Tongue (tissue), 2 donors: ENCODE data around the gene CXCR5. TPM values are rescaled to one million over a fixed set of nuclear protein-coding genes. Genes with fewer than 3 reads are reported as not detected.

Source experiments
- DNase-seq: peaks from one replicate; pipeline ENCODE4 v3.0.0-alpha.2; 2015
- total RNA-seq: library from RNA; depleted of rRNA; stranded (reverse); fragments of >200 nt; gene quantifications from one replicate; pipeline ENCODE4 v1.2.3, GENCODE V29; 2014

The CXCR5 gene
- total RNA-seq, 1 donor from 2014 or later = 0.10 TPM

DNA sequence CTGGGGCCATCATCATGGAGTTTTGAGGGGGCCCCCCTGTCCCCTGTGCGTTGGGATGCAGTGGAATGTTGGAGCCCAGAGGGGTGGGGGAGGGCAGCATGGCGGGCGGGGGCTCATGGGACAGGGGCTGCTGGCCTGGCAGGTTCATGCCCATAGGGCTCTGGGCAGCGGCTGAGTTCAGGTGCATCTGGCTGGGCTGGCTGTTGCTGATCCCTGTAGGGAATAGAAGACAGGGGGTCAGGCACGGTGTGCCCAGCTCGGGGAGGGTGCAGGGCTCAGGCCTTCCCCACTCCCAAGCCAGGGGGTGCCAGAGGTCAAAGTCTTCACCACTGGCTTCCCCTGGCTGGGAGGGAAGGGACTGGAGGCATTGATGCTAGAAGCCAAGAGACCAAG lies 15.6 kb downstream of the CXCR5 start:
- DNase-seq = no peak

DNA sequence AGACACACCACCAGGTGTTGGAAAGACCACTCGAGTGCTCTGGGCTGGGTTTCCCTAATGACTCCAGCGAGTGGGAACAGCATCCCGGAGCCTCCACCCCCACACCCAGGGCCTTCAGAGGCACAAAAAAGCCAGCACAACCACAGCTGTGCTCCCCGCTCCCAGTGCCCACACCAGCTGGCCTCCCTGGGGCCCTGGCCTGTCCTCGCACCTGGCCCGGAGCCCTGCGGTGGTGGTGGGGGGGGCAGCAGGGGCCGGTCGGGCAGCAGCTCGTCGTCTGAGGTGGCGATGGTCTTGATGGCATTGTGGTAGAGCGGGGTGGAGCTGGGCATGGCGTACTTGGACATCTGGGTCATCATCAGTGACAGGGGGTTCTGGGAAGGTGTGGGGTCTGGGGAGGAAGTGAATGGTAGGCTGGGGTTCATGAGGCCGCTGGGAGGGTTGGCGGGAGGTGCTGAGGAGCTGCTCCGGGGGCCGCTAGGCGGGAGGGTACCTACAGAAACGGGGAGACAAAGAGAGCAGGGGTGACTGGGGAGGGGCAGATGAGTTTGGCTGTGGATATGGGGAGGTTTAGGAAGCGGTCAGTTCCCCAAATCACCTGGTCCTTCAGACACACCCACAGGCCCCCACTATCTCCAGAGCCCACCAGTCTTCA lies 16.1 kb downstream of the CXCR5 start:
- peak; percentile 37 for DNase-seq

GRCh38 chr11:118900535-118901384 lies 17.1 kb downstream of the CXCR5 start:
- no peak for DNase-seq

GRCh38 chr11:118901494-118902335 lies 18.0 kb downstream of the CXCR5 start:
- no peak for DNase-seq

- DNase-seq = no peak
Observed at GRCh38 chr11:118902336-118903203, 18.9 kb downstream of the CXCR5 start.

DNA sequence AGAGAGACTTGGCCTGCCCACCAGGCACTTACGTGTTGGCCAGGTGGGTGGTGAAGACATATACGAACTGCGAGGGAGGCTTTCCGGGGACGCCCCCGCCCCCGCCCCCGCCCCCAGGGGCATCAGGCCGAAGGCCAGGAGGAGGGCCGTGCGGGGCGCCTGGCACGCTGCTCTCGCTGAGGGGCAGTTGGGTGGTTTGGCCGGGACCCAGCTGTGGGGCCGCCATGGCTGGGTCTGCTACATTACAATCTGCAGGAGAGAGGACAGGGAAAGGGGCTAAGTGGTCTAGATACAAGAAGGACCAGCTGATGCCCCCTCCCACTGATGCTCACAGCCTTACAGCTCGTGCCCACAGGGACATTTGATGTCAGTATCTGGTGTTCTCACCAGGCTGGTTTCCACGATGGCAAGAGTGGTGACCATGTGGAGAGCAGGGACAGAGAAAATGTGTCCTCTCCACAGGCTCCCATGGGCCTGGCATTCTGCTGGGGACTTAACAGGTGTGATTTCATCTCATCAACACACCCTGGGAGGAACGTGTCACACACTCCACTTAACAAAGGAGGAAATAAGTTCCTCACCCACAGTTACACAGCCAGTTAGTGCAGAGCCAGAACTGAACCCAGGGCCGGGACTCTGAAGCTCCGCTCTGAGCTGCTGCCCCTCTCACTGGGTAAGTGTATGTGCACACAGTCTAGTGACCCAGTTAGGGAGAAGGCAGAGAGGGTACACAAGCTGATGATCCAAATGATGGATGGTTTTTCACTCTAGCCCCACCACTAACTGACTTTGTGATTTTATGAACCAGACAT lies 19.7 kb downstream of the CXCR5 start:
- no peak for DNase-seq

- DNase-seq = peak; percentile 93
Observed at GRCh38 chr11:118907051-118908042, 23.7 kb downstream of the CXCR5 start.

- DNase-seq = no peak
Observed at GRCh38 chr11:118908264-118908663, 24.6 kb downstream of the CXCR5 start.

- peak; percentile 98 for DNase-seq
Observed at GRCh38 chr11:118908901-118909618, 25.4 kb downstream of the CXCR5 start.

DNA sequence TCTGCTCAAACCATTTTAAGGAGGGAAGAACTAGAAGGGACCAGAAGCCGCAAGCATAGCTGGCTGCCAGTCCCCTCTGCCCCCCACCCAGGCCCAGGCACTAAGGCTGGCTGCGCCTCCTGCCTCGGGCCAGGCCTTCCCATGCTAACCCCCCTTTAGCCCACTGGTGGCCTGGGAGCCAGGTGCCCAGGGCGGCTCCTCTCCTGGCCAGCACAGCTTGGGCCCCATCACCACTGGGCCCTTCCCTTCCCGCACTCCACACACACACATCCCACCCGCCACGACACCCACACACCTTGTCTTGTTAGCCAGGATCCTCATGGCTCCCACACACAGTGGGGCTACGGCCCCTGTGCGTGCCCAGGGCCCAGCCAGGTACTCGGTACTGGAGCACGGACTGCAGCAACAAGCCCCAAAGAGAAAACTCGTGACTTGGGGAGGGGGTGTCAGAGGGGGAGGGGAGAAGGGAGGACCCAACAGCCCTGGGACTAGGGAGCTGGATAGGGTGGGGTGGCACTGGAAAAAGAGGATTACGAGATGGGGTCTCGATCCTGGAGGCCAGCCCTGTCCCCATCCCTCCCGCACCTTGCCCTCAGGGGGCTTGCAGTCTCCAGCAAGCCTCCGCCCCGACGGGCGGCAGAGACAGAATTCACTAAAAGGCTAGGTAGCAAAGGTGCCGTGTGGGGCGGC lies 26.1 kb downstream of the CXCR5 start:
- no peak for DNase-seq

DNA sequence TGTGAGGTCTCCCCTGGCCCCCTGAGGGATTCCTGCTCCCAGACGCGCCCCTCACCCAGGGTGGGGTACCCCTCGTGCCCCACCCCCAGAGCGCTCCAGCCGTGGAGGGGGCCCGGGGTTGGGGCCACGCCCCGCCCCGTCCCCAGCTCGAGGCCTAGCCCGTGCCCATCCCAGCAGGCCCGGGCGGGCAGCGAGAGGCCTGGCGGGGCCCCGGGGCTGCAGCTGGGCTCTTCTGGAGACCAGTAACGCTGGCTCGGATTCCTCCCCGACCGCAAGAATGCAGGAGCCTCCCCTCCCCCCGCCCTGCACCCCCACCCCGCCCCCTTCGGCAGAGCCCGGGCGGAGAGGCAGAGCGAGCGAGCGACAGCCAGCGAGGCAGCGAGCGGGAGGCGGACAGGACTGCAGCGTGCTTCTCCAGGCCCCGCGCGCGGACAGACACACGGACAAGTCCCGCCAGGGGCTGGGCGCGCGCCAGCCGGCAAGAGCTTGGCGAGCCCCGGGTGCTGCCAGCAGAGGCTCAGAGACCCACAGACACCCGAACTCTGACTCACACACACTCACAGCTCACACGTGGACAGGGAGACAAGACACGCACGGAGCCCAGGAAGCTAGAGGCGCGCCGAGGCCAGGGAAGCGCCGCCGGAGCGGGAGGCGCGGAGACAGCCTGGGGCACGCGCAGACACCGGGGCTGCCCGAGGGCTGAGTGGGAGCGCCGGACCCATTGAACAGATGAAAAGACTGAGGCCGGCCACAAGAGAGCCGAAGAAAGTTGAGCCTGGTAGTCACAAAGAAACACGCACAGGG lies 26.8 kb downstream of the CXCR5 start:
- DNase-seq = peak; percentile 93

DNA sequence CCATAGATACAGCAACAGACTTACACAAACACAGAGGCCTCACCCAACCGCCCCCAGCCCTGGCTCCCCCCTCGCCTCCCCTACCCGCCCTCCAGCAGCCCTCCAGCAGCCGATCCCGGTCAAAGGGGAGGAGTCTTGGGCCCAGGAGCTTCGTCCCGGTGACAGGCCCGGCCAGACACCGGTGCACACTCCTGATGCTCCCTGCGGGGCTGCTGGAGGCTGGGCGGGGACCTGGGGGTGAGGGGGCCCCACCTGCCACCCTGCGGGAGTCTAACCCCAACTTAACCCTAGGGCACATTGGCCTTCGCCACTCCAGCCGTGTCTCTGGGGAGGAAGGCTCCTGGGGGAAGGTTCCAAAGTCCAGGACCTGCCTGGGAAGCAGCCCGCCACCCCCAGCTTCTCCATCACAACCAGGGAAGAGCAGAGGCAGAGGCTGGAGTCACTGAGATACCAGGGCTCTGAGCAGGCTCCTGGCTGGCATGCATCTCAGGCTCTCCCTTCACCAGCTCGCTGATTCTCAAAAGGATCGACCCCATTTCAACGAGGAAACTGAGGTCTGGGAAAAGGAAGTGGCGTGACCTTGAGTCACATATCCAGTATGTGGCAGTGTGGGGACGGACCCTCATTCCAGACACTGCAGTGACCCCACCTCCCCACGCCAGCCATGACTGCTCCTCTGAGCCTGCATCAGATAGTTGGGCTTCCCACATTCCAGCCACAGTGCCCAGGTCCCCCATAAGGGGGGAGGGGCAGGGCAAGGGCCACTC lies 27.6 kb downstream of the CXCR5 start:
- no peak for DNase-seq

DNA sequence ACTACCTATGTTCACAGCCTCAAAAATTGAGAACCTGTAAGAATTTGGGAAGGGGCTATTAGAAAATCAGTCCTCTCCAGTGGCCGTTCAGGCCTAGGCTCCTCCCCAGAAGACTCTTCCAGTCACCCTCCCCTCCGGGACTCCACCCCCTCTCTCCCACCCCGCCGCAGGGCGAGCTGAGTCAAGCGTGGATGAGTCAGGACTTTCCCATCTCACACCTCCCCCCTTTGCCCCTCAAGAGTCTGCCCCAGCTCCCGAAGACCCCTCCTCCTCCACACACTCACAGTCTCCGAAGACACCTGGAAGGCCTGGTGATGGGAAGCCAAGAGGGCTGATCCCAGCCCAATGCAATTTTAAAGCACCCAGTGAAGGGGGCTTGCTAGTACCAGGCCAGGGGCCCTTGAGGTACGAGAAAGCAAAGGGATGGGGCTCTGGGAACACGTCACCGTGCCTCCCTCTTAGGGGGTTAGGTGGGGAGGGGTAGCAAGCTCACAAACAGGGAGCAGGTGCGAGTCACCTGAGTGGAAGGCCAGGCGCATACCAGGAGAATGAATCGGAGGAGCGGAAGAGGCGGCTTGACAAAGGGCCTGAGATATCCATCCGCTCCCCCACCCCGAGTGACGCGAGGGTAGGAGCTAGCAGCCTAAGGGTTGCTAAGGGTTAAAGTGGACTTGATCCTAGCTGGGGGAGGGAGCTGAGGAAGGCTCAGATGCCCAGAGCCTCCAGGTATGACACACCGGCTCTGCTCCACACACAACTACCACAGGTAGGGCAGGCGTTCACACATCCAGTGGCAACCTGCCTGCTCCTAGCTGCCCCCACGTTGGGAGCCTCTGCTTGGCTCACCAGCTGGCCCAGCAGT lies 28.4 kb downstream of the CXCR5 start:
- peak; percentile 79 for DNase-seq

DNA sequence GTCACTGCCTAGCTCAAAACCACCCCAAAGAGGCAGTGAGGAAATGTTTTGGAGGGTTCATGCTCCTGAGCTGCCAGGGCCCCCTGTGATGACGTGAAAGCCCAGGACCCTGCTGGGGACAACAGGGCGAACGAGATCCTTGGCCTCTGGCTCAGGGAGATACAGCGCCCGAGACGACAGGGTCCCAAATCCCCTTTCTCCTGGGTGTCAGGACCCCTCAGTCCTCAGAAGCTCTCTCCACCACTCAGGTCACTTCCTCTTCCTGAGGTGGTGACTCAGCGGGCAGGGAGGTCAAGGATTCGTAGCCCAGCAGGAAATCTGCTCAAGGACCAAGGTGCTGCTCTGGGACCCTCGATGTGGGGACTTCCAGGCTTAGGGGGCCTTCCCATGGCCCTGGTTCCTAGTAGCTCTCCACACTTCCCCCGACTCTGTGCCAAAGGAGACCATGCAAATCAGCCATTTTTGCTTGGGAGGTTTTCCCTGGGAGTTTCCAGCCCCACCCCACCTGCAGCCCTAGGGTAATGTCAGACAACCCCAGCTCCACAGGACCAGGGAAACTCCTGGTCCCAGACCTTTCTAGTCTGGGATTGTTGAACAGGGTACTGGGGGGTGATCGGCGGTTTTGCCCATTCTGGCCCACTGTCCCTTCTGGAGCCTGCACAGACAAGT lies 29.2 kb downstream of the CXCR5 start:
- DNase-seq = no peak
